ENCODE data around the gene KCNT1.

DNA sequence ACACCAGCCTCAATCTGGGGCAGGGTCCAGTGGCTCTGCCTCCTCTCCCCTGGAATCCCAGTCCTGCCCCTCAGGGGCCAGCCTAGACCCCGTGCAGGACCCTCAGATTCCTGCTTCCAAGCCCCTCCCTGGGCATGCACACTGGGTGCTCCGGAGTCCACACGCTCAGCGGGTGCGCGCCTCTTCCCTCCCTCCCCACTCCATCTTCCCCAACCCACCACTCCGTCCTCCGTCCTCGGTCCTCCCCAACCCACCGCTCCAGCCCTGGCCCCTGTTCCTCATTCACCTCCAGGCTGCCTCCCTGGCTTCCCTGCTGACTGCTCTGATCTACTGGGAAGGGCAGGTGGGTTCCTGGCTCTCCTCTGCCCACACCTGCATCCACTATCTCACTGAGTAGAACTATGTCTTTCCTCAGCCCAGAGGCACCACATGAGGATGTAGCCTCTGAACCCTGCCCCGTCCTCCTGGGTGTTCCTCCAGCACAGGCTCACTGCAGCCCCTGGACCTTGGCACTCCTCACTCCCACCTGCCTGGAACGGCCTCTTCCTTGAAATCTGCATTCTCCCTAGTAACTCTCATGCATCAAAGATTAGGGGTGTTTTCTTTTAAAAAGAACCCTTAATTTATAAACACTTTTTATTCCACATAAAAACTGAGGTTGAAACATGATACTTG, 112.6 kb downstream of the KCNT1 start:
- TF ChIP-seq, protein P1, sequence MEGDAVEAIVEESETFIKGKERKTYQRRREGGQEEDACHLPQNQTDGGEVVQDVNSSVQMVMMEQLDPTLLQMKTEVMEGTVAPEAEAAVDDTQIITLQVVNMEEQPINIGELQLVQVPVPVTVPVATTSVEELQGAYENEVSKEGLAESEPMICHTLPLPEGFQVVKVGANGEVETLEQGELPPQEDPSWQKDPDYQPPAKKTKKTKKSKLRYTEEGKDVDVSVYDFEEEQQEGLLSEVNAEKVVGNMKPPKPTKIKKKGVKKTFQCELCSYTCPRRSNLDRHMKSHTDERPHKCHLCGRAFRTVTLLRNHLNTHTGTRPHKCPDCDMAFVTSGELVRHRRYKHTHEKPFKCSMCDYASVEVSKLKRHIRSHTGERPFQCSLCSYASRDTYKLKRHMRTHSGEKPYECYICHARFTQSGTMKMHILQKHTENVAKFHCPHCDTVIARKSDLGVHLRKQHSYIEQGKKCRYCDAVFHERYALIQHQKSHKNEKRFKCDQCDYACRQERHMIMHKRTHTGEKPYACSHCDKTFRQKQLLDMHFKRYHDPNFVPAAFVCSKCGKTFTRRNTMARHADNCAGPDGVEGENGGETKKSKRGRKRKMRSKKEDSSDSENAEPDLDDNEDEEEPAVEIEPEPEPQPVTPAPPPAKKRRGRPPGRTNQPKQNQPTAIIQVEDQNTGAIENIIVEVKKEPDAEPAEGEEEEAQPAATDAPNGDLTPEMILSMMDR (IDR thresholded peaks at IDR 0.05), result no peak
- TF ChIP-seq POLR2A (IDR thresholded peaks at IDR 0.05), result no peak

Measured in thyroid gland (tissue), 4 donors.